ENCODE results near the gene DLG5. TPM values are rescaled to one million over a fixed set of nuclear protein-coding genes. Genes with fewer than 3 reads are reported as not detected.

DLG5 gene
- total and polyA plus RNA-seq, 10 of the 15 experiments (the other 5 are each of a cell fraction or from before 2014, with no cell fraction given), result 0.18 to 6.6 (median 2.7) TPM

- H3K36me3 ChIP-seq (ENCODE audit: control insufficient read depth in 2 of 2, insufficient read depth in 2 of 2, low read length in 1 of 2), result no peaks in the 10 kb centered on the region; a peak in 1 of 4 replicates
- FAIRE-seq, result no peak
- ChIA-PET RAD21 (ENCODE audit: unreplicated experiment) (no interaction called here), POLR2A (no interaction called here), SMC1A (ENCODE audit: uncharacterized antibody, unreplicated experiment) (no interaction called here), CTCF (interaction anchor here (1.2 to 1.3 kb wide), 2 partner anchors 34 to 122 kb away, joined by 3 to 4 read pairs; no protein-coding TSS in a partner anchor)
- H3K27ac ChIP-seq (ENCODE audit: control insufficient read depth, insufficient read depth), result no peak overlapping the region
- TF ChIP-seq STAT3 (IDR thresholded peaks at IDR 0.05; ENCODE audit: low read depth, low read length) (no peak), KLF5 (IDR thresholded peaks at IDR 0.05; ENCODE audit: partially characterized antibody) (no peak), ZZZ3 (IDR thresholded peaks at IDR 0.05; ENCODE audit: control insufficient read depth, insufficient read length, low read depth) (no peak), SPI1 (IDR thresholded peaks at IDR 0.05; ENCODE audit: borderline replicate concordance, insufficient read depth, low read depth, low read length) (no peak), BACH1 (IDR thresholded peaks at IDR 0.05; ENCODE audit: borderline replicate concordance) (no peak), ZNF687 (IDR thresholded peaks at IDR 0.05) (no peak), ZNF207 (IDR thresholded peaks at IDR 0.05; ENCODE audit: borderline replicate concordance) (no peak), TCF3 (IDR thresholded peaks at IDR 0.05; ENCODE audit: borderline replicate concordance, insufficient read depth, low read depth, low read length) (no peak), YBX1 (IDR thresholded peaks at IDR 0.05) (no peak), CBX3 (IDR thresholded peaks at IDR 0.05; ENCODE audit: borderline replicate concordance, low read depth) (no peak), ZNF274 (IDR thresholded peaks at IDR 0.05; ENCODE audit: insufficient read depth, insufficient read length) (no peak), EZH2 (IDR thresholded peaks at IDR 0.05; ENCODE audit: borderline replicate concordance, control insufficient read depth, low read depth, low read length) (no peak), ASH2L (IDR thresholded peaks at IDR 0.05; ENCODE audit: borderline replicate concordance, low read depth) (no peak), ATF7 (IDR thresholded peaks at IDR 0.05; ENCODE audit: low read depth) (no peak), ZBTB40 (IDR thresholded peaks at IDR 0.05; ENCODE audit: borderline replicate concordance) (no peak), FOS (IDR thresholded peaks at IDR 0.05; ENCODE audit: borderline replicate concordance, extremely low read depth, insufficient read length) (no peak), PAX8 (IDR thresholded peaks at IDR 0.05) (no peak), POLR2A (IDR thresholded peaks at IDR 0.05; ENCODE audit: low read depth, low read length) (no peak), TBL1XR1 (IDR thresholded peaks at IDR 0.05; ENCODE audit: low read depth, low read length) (no peak), RAD51 (IDR thresholded peaks at IDR 0.05) (no peak)
- H3K79me2 ChIP-seq (ENCODE audit: control insufficient read depth, insufficient read depth, low read length), result no peaks in the 10 kb centered on the region
- in situ Hi-C loops (cut with MboI), result no loop called here
- no TSS peak for BruUV-seq (replicated peaks)
- no peaks in the 10 kb centered on the region; the same call in 2 of the 3 replicates for H3K9me3 ChIP-seq (replicated peaks; ENCODE audit: control insufficient read depth, insufficient read depth, low read length)
- H3K4me2 ChIP-seq (ENCODE audit: control insufficient read depth, insufficient read depth), result no peak overlapping the region
- WGBS (ENCODE audit: insufficient coverage, insufficient replicate concordance, low lambda C conversion rate, missing lambda C conversion rate), result 85% methylated on average over 4 of the region's 4 CpGs
- intact Hi-C loops (cut with micrococcal nuclease; ENCODE audit: unreplicated experiment), result no loop called here
- no peak for DNase-seq (ENCODE audit: low read depth, low spot score)
- H3K4me3 ChIP-seq, result no peak overlapping the region
- no peak overlapping the region for H3K9ac ChIP-seq (ENCODE audit: control insufficient read depth, insufficient read depth, low read length)
- ATAC-seq, result no peak
- H2AFZ ChIP-seq (ENCODE audit: control insufficient read depth, low read depth, low read length), result no peak overlapping the region
- H3K4me1 ChIP-seq (ENCODE audit: control insufficient read depth, insufficient read depth, low read length), result 0 out of 2 replicates have a peak, but pooled peaks cover 5% of the 10 kb centered on the region
- H3K27me3 ChIP-seq (replicated peaks in 1 of 2; ENCODE audit: control insufficient read depth in 2 of 2, insufficient read depth in 2 of 2, low read length in 1 of 2), result no peaks in the 10 kb centered on the region
- H4K20me1 ChIP-seq (ENCODE audit: control insufficient read depth, insufficient read depth), result no peaks in the 10 kb centered on the region
Measured at GRCh38 chr10:77969114-77969513, 42.6 kb upstream of the DLG5 start.
